NB4 (cell line): ENCODE results near the gene NOC2L.

Experiments used
- MYC ChIP-seq: IDR thresholded peaks from 2 replicates; pipeline ENCODE4 v1.6.1; 2011; ENCODE audit warnings: low read depth, low read length
- POLR2A ChIP-seq: IDR thresholded peaks from 2 replicates; pipeline ENCODE4 v1.6.1; 2011; ENCODE audit warnings: mild to moderate bottlenecking; ENCODE audit not compliant: insufficient read length; ENCODE audit errors: extremely low read depth
- TF ChIP-seq, protein P1 (sequence below): IDR thresholded peaks from one replicate; pipeline ENCODE4 v1.5.1; 2012; ENCODE audit warnings: low read depth, low read length
- TF ChIP-seq, protein P2 (sequence below): IDR thresholded peaks from 2 replicates; pipeline ENCODE4 v1.6.1; 2011; ENCODE audit warnings: low read depth, low read length

DNA sequence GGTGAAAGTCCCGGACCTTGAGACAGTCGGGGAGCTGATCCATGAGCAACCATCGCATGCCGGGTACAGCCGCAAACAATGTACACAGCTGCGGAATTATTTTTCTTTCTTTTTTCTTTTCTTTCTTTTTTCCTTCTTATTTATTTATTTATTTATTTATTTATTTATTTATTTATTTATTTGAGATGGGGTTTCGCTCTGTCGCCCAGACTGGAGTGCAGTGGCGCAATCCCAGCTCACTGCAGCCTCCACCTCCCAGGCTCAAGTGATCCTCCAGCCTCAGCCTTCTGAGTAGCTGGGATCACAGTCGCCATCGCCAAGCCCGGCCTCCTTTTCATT is 25.4 kb upstream of the NOC2L start:
- TF ChIP-seq, protein P1, sequence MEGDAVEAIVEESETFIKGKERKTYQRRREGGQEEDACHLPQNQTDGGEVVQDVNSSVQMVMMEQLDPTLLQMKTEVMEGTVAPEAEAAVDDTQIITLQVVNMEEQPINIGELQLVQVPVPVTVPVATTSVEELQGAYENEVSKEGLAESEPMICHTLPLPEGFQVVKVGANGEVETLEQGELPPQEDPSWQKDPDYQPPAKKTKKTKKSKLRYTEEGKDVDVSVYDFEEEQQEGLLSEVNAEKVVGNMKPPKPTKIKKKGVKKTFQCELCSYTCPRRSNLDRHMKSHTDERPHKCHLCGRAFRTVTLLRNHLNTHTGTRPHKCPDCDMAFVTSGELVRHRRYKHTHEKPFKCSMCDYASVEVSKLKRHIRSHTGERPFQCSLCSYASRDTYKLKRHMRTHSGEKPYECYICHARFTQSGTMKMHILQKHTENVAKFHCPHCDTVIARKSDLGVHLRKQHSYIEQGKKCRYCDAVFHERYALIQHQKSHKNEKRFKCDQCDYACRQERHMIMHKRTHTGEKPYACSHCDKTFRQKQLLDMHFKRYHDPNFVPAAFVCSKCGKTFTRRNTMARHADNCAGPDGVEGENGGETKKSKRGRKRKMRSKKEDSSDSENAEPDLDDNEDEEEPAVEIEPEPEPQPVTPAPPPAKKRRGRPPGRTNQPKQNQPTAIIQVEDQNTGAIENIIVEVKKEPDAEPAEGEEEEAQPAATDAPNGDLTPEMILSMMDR: no peak
- TF ChIP-seq, protein P2, sequence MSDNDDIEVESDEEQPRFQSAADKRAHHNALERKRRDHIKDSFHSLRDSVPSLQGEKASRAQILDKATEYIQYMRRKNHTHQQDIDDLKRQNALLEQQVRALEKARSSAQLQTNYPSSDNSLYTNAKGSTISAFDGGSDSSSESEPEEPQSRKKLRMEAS: no peak
- TF ChIP-seq POLR2A (no peak), MYC (no peak)
